Liver (tissue), 9 donors: Measurements from ENCODE around the gene AGO1. TPM values are rescaled to one million over a fixed set of nuclear protein-coding genes. Genes with fewer than 3 reads are reported as not detected.
"Not testable (repeated sequence)": the region's sequence is repeated elsewhere in the genome, so short reads cannot be mapped to it uniquely, and the experiment has no call there.

Experiments
- DNase-seq: peaks from one replicate; pipeline ENCODE4 v3.0.0-alpha.2; 2017; ENCODE audit warnings: low spot score
- H3K27ac ChIP-seq, 2 donors: one replicate each; pipeline ENCODE4 v1.7.0; 2013; ENCODE audit warnings: inconsistent platforms in 2 of 2, low read length in 2 of 2, control low read depth in 1 of 2, low read depth in 1 of 2, mild to moderate bottlenecking in 1 of 2
- H3K27me3 ChIP-seq, 4 donors: one replicate each; pipeline versions ENCODE4 v1.6.1 to v1.7.0; 2013; ENCODE audit warnings: low read length in 3 of 4, inconsistent platforms in 1 of 4, mild to moderate bottlenecking in 1 of 4, moderate library complexity in 1 of 4; ENCODE audit not compliant: control insufficient read depth in 4 of 4, insufficient read depth in 4 of 4
- H3K36me3 ChIP-seq, 4 donors: one replicate each; pipeline versions ENCODE4 v1.6.1 to v1.7.0; 2013; ENCODE audit warnings: low read length in 3 of 4, mild to moderate bottlenecking in 3 of 4, low read depth in 1 of 4, moderate library complexity in 1 of 4; ENCODE audit not compliant: control insufficient read depth in 4 of 4, insufficient read depth in 3 of 4
- H3K4me1 ChIP-seq, 4 donors: one replicate each; pipeline versions ENCODE4 v1.6.1 to v1.7.0; 2013; ENCODE audit warnings: low read length in 3 of 4, mild to moderate bottlenecking in 3 of 4, moderate library complexity in 1 of 4; ENCODE audit not compliant: control insufficient read depth in 4 of 4, insufficient read depth in 4 of 4
- H3K4me3 ChIP-seq, 3 donors: one replicate each; pipeline versions ENCODE4 v1.6.1 to v1.7.0; 2013; ENCODE audit warnings: low read length in 3 of 3, control low read depth in 1 of 3, low read depth in 1 of 3, mild to moderate bottlenecking in 1 of 3
- H3K9ac ChIP-seq, 2 donors: one replicate each; pipeline ENCODE4 v1.7.0; 2013; ENCODE audit warnings: low read length in 2 of 2, mild to moderate bottlenecking in 2 of 2, moderate library complexity in 2 of 2, control low read depth in 1 of 2, low read depth in 1 of 2
- H3K9me3 ChIP-seq, 4 donors: one replicate each; pipeline versions ENCODE4 v1.6.1 to v1.7.0; 2013; ENCODE audit warnings: low read length in 3 of 4; ENCODE audit not compliant: control insufficient read depth in 4 of 4
- EGR1 ChIP-seq, 2 donors: IDR thresholded peaks; 2 replicates each; pipeline ENCODE4 v1.6.1; 2016 to 2018; ENCODE audit warnings: antibody characterized with exemption in 2 of 2, low read depth in 2 of 2
- FOXA1 ChIP-seq: IDR thresholded peaks from 2 replicates; pipeline ENCODE4 v1.6.1; 2016; ENCODE audit warnings: antibody characterized with exemption
- FOXA2 ChIP-seq: IDR thresholded peaks from 2 replicates; pipeline ENCODE4 v1.6.1; 2016; ENCODE audit warnings: antibody characterized with exemption
- GABPA ChIP-seq, 2 donors: IDR thresholded peaks in 1 of 2; conservative IDR thresholded peaks in 1 of 2; 2 replicates each; pipeline ENCODE4 v1.6.1; 2016; ENCODE audit warnings: antibody characterized with exemption in 2 of 2, mild to moderate bottlenecking in 1 of 2, moderate library complexity in 1 of 2
- HNF4A ChIP-seq, 2 donors: conservative IDR thresholded peaks; 2 replicates each; pipeline ENCODE4 v1.6.1; 2016; ENCODE audit warnings: antibody characterized with exemption in 2 of 2, mild to moderate bottlenecking in 2 of 2
- HNF4G ChIP-seq: IDR thresholded peaks from 2 replicates; pipeline ENCODE4 v1.6.1; 2016; ENCODE audit warnings: antibody characterized with exemption
- JUND ChIP-seq, 2 donors: IDR thresholded peaks; 2 replicates each; pipeline ENCODE4 v1.6.1; 2016; ENCODE audit warnings: antibody characterized with exemption in 2 of 2
- NR2F2 ChIP-seq: IDR thresholded peaks from 2 replicates; pipeline ENCODE4 v1.6.1; 2016; ENCODE audit warnings: antibody characterized with exemption
- RAD21 ChIP-seq, 2 donors: IDR thresholded peaks; 2 replicates each; pipeline ENCODE4 v1.6.1; 2016; ENCODE audit warnings: antibody characterized with exemption in 2 of 2, mild to moderate bottlenecking in 2 of 2
- RXRA ChIP-seq, 2 donors: IDR thresholded peaks; 2 replicates each; pipeline ENCODE4 v1.6.1; 2017 to 2018; ENCODE audit warnings: antibody characterized with exemption in 2 of 2, mild to moderate bottlenecking in 1 of 2
- SP1 ChIP-seq: IDR thresholded peaks from 2 replicates; pipeline ENCODE4 v1.6.1; 2018; ENCODE audit warnings: antibody characterized with exemption, mild to moderate bottlenecking
- TAF1 ChIP-seq: conservative IDR thresholded peaks from 2 replicates; pipeline ENCODE4 v1.6.1; 2016; ENCODE audit warnings: antibody characterized with exemption, mild to moderate bottlenecking
- YY1 ChIP-seq: IDR thresholded peaks from 2 replicates; pipeline ENCODE4 v1.6.1; 2016; ENCODE audit warnings: antibody characterized with exemption, mild to moderate bottlenecking
- ZBTB33 ChIP-seq: IDR thresholded peaks from 2 replicates; pipeline ENCODE4 v1.6.1; 2016; ENCODE audit warnings: antibody characterized with exemption
- WGBS: extraction: QIAGEN DNeasy Blood & Tissue Kit; methylation state at CpG from one replicate; pipeline ENCODE4 v1.1.7; 2013; 5-methylcytosine and 5-hydroxymethylcytosine counted together
- polyA plus RNA-seq, 2 donors: library from polyadenylated mRNA; stranded (reverse) in 1 of 2; unstranded in 1 of 2; fragments of 200-250 nt in 1 of 2; fragments of >200 nt in 1 of 2; fragmentation: Nextera tagmentation in 1 of 2; extraction: Ambion mirVana in 1 of 2; gene quantifications; one replicate each; pipeline versions ENCODE4 v1.2.1 to v1.2.3, GENCODE V29; 2013 to 2015
- total RNA-seq, 2 donors: library from RNA; depleted of rRNA; stranded (reverse); fragments of >200 nt; gene quantifications; one replicate each; pipeline ENCODE4 v1.2.3, GENCODE V29; 2014
- TF ChIP-seq, protein P1 (sequence below): fragments of 150-350 bp; IDR thresholded peaks from 2 replicates; pipeline ENCODE4 v1.5.1; 2017; ENCODE audit warnings: improper control_type of control experiment, low read depth, low read length; ENCODE audit not compliant: missing input control
- TF ChIP-seq, protein P2 (sequence below): IDR thresholded peaks from 2 replicates; pipeline ENCODE4 v1.6.1; 2016; ENCODE audit warnings: antibody characterized with exemption
- TF ChIP-seq, protein P3 (sequence below): IDR thresholded peaks from 2 replicates; pipeline ENCODE4 v1.6.1; 2016; ENCODE audit warnings: antibody characterized with exemption, mild to moderate bottlenecking
- TF ChIP-seq, protein P4 (sequence below): IDR thresholded peaks from 2 replicates; pipeline ENCODE4 v1.6.1; 2016; ENCODE audit warnings: antibody characterized with exemption
- donor health status: healthy.
- donor health status: healthy.
- donor health status: healthy.
- donor health status: healthy.
- donor health status: healthy.

Gene AGO1
- total and polyA plus RNA-seq, 4 donors, result 1.5 to 11.3 (median 4.9) TPM

GRCh38 chr1:35962952-35963351 is 79.9 kb downstream of the AGO1 start:
- Histone ChIP-seq H3K4me1 (no peaks in the 10 kb centered on the region), H3K9me3 (no peaks in the 10 kb centered on the region), H3K27me3 (no peaks in the 10 kb centered on the region), H3K36me3 (peaks cover 0 to 3% (median 1%) of the 10 kb centered on the region in 4 donors), H3K9ac (no peak overlapping the region), H3K4me3 (no peak overlapping the region), H3K27ac (no peak overlapping the region)
- 96% methylated on average over 2 of the region's 2 CpGs for WGBS
- DNase-seq, result no peak
- TF ChIP-seq, protein P1, sequence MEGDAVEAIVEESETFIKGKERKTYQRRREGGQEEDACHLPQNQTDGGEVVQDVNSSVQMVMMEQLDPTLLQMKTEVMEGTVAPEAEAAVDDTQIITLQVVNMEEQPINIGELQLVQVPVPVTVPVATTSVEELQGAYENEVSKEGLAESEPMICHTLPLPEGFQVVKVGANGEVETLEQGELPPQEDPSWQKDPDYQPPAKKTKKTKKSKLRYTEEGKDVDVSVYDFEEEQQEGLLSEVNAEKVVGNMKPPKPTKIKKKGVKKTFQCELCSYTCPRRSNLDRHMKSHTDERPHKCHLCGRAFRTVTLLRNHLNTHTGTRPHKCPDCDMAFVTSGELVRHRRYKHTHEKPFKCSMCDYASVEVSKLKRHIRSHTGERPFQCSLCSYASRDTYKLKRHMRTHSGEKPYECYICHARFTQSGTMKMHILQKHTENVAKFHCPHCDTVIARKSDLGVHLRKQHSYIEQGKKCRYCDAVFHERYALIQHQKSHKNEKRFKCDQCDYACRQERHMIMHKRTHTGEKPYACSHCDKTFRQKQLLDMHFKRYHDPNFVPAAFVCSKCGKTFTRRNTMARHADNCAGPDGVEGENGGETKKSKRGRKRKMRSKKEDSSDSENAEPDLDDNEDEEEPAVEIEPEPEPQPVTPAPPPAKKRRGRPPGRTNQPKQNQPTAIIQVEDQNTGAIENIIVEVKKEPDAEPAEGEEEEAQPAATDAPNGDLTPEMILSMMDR, result no peak
- TF ChIP-seq FOXA1 (no peak), NR2F2 (no peak), ZBTB33 (no peak), HNF4G (no peak), RAD21 (IDR thresholded peaks at IDR 0.05) (no peak), HNF4A (conservative IDR thresholded peaks at IDR 0.05) (no peak), YY1 (no peak), GABPA (IDR thresholded peaks at IDR 0.05 in 1 of 2, conservative IDR thresholded peaks at IDR 0.05 in 1 of 2) (no peak), TAF1 (no peak), EGR1 (IDR thresholded peaks at IDR 0.05; ENCODE audit: low read depth in 2 of 2) (no peak), SP1 (no peak), JUND (IDR thresholded peaks at IDR 0.05) (no peak), FOXA2 (no peak), RXRA (IDR thresholded peaks at IDR 0.05) (no peak)
- TF ChIP-seq, protein P2, sequence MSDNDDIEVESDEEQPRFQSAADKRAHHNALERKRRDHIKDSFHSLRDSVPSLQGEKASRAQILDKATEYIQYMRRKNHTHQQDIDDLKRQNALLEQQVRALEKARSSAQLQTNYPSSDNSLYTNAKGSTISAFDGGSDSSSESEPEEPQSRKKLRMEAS, result no peak
- TF ChIP-seq, protein P3, sequence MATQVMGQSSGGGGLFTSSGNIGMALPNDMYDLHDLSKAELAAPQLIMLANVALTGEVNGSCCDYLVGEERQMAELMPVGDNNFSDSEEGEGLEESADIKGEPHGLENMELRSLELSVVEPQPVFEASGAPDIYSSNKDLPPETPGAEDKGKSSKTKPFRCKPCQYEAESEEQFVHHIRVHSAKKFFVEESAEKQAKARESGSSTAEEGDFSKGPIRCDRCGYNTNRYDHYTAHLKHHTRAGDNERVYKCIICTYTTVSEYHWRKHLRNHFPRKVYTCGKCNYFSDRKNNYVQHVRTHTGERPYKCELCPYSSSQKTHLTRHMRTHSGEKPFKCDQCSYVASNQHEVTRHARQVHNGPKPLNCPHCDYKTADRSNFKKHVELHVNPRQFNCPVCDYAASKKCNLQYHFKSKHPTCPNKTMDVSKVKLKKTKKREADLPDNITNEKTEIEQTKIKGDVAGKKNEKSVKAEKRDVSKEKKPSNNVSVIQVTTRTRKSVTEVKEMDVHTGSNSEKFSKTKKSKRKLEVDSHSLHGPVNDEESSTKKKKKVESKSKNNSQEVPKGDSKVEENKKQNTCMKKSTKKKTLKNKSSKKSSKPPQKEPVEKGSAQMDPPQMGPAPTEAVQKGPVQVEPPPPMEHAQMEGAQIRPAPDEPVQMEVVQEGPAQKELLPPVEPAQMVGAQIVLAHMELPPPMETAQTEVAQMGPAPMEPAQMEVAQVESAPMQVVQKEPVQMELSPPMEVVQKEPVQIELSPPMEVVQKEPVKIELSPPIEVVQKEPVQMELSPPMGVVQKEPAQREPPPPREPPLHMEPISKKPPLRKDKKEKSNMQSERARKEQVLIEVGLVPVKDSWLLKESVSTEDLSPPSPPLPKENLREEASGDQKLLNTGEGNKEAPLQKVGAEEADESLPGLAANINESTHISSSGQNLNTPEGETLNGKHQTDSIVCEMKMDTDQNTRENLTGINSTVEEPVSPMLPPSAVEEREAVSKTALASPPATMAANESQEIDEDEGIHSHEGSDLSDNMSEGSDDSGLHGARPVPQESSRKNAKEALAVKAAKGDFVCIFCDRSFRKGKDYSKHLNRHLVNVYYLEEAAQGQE, result no peak
- TF ChIP-seq, protein P4, sequence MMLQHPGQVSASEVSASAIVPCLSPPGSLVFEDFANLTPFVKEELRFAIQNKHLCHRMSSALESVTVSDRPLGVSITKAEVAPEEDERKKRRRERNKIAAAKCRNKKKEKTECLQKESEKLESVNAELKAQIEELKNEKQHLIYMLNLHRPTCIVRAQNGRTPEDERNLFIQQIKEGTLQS, result no peak

GRCh38 chr1:35964277-35964676 is 81.3 kb downstream of the AGO1 start:
- WGBS, result 100% methylated on average over 1 of the region's 1 CpG
- H3K27me3 ChIP-seq, H3K27ac ChIP-seq, DNase-seq, H3K4me1 ChIP-seq, H3K4me3 ChIP-seq, H3K9ac ChIP-seq, H3K9me3 ChIP-seq: not testable (repeated sequence)
- H3K36me3 ChIP-seq, result peaks cover 0 to 13% (median 1%) of the 10 kb centered on the region in 4 donors
